D341Med (cell line): ENCODE data around the gene NEDD4L.

Experiments
- DNase-seq: peaks from one replicate; pipeline ENCODE4 v3.0.0; 2012; ENCODE audit warnings: low spot score

NEDD4L gene

GRCh38 chr18:58095655-58096054 is 51.6 kb downstream of the NEDD4L start:
- no peak for DNase-seq

GRCh38 chr18:58096658-58097057 is 52.6 kb downstream of the NEDD4L start:
- no peak for DNase-seq

GRCh38 chr18:58097121-58097906 is 53.3 kb downstream of the NEDD4L start:
- DNase-seq = no peak

GRCh38 chr18:58097907-58098166 is 53.8 kb downstream of the NEDD4L start:
- DNase-seq = no peak

GRCh38 chr18:58098706-58099105 is 54.7 kb downstream of the NEDD4L start:
- DNase-seq = no peak

GRCh38 chr18:58100154-58100553 is 56.1 kb downstream of the NEDD4L start:
- no peak for DNase-seq

- no peak for DNase-seq
Measured at GRCh38 chr18:58101291-58101794, 57.3 kb downstream of the NEDD4L start.

GRCh38 chr18:58102018-58102417 is 58.0 kb downstream of the NEDD4L start:
- DNase-seq = no peak

GRCh38 chr18:58102875-58103274 is 58.8 kb downstream of the NEDD4L start:
- no peak for DNase-seq

GRCh38 chr18:58103339-58103985 is 59.4 kb downstream of the NEDD4L start:
- no peak for DNase-seq

- no peak for DNase-seq
Measured at GRCh38 chr18:58104096-58104495, 60.1 kb downstream of the NEDD4L start.

GRCh38 chr18:58105206-58105887 is 61.3 kb downstream of the NEDD4L start:
- peak; percentile 69 for DNase-seq

GRCh38 chr18:58105888-58106260 is 61.8 kb downstream of the NEDD4L start:
- peak; percentile 73 for DNase-seq

GRCh38 chr18:58106289-58107070 is 62.5 kb downstream of the NEDD4L start:
- DNase-seq = no peak

- no peak for DNase-seq
Measured at GRCh38 chr18:58109256-58109655, 65.2 kb downstream of the NEDD4L start.

GRCh38 chr18:58110398-58110797 is 66.4 kb downstream of the NEDD4L start:
- DNase-seq = no peak

- no peak for DNase-seq
Measured at GRCh38 chr18:58112174-58112573, 68.1 kb downstream of the NEDD4L start.

GRCh38 chr18:58113337-58113736 is 69.3 kb downstream of the NEDD4L start:
- no peak for DNase-seq

- peak; percentile 80 for DNase-seq
Measured at GRCh38 chr18:58114766-58115165, 70.7 kb downstream of the NEDD4L start.

- no peak for DNase-seq
Measured at GRCh38 chr18:58116818-58117217, 72.8 kb downstream of the NEDD4L start.

GRCh38 chr18:58117786-58118403 is 73.9 kb downstream of the NEDD4L start:
- no peak for DNase-seq

- no peak for DNase-seq
Measured at GRCh38 chr18:58118536-58118935, 74.5 kb downstream of the NEDD4L start.
